GM10266 (cell line): ENCODE results near the gene YBX1.

Source experiments
- DNase-seq: peaks from one replicate; pipeline ENCODE4 v3.0.0; 2012; ENCODE audit errors: extremely low spot score
- CTCF ChIP-seq: IDR thresholded peaks from 2 replicates; pipeline ENCODE4 v1.5.1; 2012; ENCODE audit warnings: mild to moderate bottlenecking, low read depth; ENCODE audit not compliant: control insufficient read depth, insufficient read depth; ENCODE audit errors: missing control alignments

YBX1 gene

GRCh38 chr1:42735477-42736105, 53.4 kb downstream of the YBX1 start:
- no peak for TF ChIP-seq CTCF

GRCh38 chr1:42736152-42736551, 53.9 kb downstream of the YBX1 start:
- no peak for DNase-seq

More at GRCh38 chr1:42735477-42736105, 53.4 kb downstream of the YBX1 start:
- no peak for DNase-seq

GRCh38 chr1:42736571-42737200, 54.5 kb downstream of the YBX1 start:
- no peak for TF ChIP-seq CTCF
- DNase-seq, result no peak

More at GRCh38 chr1:42736152-42736551, 53.9 kb downstream of the YBX1 start:
- TF ChIP-seq CTCF, result peak; percentile 34

- peak; percentile 56 for DNase-seq
- peak; percentile 20 for TF ChIP-seq CTCF
These were observed 55.0 kb downstream of the YBX1 start for GRCh38 chr1:42737257-42737656.

- DNase-seq, result no peak
- TF ChIP-seq CTCF, result no peak
These were observed 55.9 kb downstream of the YBX1 start for GRCh38 chr1:42737986-42738677.

- TF ChIP-seq CTCF, result no peak
These were observed 56.5 kb downstream of the YBX1 start for GRCh38 chr1:42738678-42739226.

More at GRCh38 chr1:42738678-42739226, 56.5 kb downstream of the YBX1 start:
- no peak for DNase-seq
